Peyer's patch (tissue), 4 donors: ENCODE measurements around the gene CST3.

Experiments used
- CTCF ChIP-seq, 6 experiments: fragments of 450-650 bp in 4 of 6; fragments of 200-600 bp in 2 of 6; sonication (generic) in 1 of 6; IDR thresholded peaks; one replicate each; pipeline ENCODE4 v1.5.1; 2017 to 2019; ENCODE audit warnings: antibody characterized with exemption in 6 of 6, mild to moderate bottlenecking in 3 of 6, moderate library complexity in 1 of 6
- POLR2A ChIP-seq, 2 donors: fragments of 450-650 bp; IDR thresholded peaks; one replicate each; pipeline ENCODE4 v1.5.1; 2017; ENCODE audit warnings: antibody characterized with exemption in 2 of 2, mild to moderate bottlenecking in 2 of 2, moderate library complexity in 2 of 2

GRCh38 chr20:23655491-23656211, 17.9 kb upstream of the CST3 start:
- TF ChIP-seq CTCF (IDR thresholded peaks at IDR 0.05) (no peak), POLR2A (IDR thresholded peaks at IDR 0.05) (no peak)
